NB4 (cell line): ENCODE measurements around the gene IP6K1.
"Not testable (repeated sequence)": the region's sequence is repeated elsewhere in the genome, so short reads cannot be mapped to it uniquely, and the experiment has no call there.

Experiments
- DNase-seq: peaks from one replicate; pipeline ENCODE4 v3.0.0; 2010; ENCODE audit warnings: low read depth
- H3K4me3 ChIP-seq: one replicate; pipeline ENCODE4 v1.5.1; 2011; ENCODE audit warnings: mild to moderate bottlenecking, low read depth, low read length, moderate library complexity
- MAX ChIP-seq: IDR thresholded peaks from 2 replicates; pipeline ENCODE4 v1.6.1; 2011; ENCODE audit warnings: low read depth, low read length
- MYC ChIP-seq: IDR thresholded peaks from 2 replicates; pipeline ENCODE4 v1.6.1; 2011; ENCODE audit warnings: low read depth, low read length
- POLR2A ChIP-seq: IDR thresholded peaks from 2 replicates; pipeline ENCODE4 v1.6.1; 2011; ENCODE audit warnings: mild to moderate bottlenecking; ENCODE audit not compliant: insufficient read length; ENCODE audit errors: extremely low read depth
- TF ChIP-seq, protein P1 (sequence below): IDR thresholded peaks from one replicate; pipeline ENCODE4 v1.5.1; 2012; ENCODE audit warnings: low read depth, low read length

The IP6K1 gene

DNA sequence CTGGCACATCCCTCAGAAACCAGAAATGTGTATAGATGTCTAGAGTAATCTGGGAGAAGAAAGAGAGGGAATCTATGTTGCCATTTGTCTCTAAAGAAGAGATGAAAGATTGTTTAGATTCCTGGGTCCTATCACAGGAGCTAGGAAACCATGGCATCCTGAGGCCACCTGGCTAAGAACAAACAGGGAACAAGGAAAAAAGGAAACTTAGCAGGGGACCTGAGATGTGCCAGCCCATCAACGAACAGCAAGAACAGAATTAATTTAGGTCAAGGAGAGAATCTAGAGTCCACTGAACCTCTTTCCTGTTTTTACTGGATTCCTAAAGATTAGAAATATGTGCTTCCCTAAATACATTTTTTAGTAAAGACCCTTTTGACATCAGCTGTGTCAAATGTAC is 30.3 kb downstream of the IP6K1 start:
- no peak overlapping the region for H3K4me3 ChIP-seq
- TF ChIP-seq, protein P1, sequence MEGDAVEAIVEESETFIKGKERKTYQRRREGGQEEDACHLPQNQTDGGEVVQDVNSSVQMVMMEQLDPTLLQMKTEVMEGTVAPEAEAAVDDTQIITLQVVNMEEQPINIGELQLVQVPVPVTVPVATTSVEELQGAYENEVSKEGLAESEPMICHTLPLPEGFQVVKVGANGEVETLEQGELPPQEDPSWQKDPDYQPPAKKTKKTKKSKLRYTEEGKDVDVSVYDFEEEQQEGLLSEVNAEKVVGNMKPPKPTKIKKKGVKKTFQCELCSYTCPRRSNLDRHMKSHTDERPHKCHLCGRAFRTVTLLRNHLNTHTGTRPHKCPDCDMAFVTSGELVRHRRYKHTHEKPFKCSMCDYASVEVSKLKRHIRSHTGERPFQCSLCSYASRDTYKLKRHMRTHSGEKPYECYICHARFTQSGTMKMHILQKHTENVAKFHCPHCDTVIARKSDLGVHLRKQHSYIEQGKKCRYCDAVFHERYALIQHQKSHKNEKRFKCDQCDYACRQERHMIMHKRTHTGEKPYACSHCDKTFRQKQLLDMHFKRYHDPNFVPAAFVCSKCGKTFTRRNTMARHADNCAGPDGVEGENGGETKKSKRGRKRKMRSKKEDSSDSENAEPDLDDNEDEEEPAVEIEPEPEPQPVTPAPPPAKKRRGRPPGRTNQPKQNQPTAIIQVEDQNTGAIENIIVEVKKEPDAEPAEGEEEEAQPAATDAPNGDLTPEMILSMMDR = no peak
- TF ChIP-seq POLR2A (no peak), MYC (no peak), MAX (no peak)
- no peak for DNase-seq

DNA sequence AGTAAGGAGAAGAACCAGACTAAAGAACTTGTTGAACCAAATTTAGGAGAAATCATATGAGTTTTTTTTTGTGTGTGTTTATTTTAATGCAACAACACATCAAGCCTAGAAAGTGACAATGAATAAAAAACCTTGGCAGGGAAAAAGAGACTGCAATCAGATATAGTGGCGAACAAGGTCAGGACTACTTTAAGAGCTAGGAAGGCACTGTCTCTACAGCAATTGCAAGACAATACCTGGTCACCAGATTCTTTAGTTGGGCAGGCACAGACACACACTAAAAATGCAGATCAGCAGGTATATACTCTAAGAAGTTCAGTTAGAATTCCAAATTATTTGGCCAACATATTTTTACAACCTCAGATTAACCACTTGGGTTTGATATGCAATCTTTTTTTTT is 31.8 kb downstream of the IP6K1 start:
- no peak for DNase-seq
- no peak overlapping the region for H3K4me3 ChIP-seq
- TF ChIP-seq, protein P1 = no peak
- TF ChIP-seq MYC = no peak
- TF ChIP-seq POLR2A = no peak
- TF ChIP-seq MAX = no peak

DNA sequence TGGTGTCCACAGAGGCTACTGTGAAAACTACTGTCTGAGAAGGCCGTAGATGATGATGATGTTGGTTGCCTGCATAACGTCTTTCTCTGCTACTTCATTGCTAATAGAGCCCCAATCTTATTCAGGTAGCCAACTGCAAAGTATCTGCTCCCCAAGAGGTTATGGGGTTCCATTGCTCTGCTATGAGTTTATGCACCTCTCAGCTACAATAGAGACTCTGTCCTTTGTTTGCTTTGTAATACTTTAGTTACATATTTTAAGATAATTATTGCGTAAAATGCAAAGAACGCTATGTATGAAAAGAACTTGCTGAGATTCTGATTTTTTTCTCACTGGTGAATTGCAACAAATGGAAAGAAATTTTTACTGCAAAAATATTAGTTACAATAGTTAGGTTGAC is 34.8 kb downstream of the IP6K1 start:
- DNase-seq = no peak
- TF ChIP-seq MAX = no peak
- no peak for TF ChIP-seq MYC
- TF ChIP-seq, protein P1 = no peak
- no peak for TF ChIP-seq POLR2A
- H3K4me3 ChIP-seq = no peak overlapping the region

- TF ChIP-seq MAX = no peak
- no peak for TF ChIP-seq MYC
- TF ChIP-seq POLR2A = no peak
- TF ChIP-seq, protein P1 = no peak
- DNase-seq = no peak
- no peak overlapping the region for H3K4me3 ChIP-seq
Observed at GRCh38 chr3:49750056-49750455, 36.3 kb downstream of the IP6K1 start.

- not testable (repeated sequence) for DNase-seq, H3K4me3 ChIP-seq
Observed at GRCh38 chr3:49748874-49749273, 37.5 kb downstream of the IP6K1 start.

DNA sequence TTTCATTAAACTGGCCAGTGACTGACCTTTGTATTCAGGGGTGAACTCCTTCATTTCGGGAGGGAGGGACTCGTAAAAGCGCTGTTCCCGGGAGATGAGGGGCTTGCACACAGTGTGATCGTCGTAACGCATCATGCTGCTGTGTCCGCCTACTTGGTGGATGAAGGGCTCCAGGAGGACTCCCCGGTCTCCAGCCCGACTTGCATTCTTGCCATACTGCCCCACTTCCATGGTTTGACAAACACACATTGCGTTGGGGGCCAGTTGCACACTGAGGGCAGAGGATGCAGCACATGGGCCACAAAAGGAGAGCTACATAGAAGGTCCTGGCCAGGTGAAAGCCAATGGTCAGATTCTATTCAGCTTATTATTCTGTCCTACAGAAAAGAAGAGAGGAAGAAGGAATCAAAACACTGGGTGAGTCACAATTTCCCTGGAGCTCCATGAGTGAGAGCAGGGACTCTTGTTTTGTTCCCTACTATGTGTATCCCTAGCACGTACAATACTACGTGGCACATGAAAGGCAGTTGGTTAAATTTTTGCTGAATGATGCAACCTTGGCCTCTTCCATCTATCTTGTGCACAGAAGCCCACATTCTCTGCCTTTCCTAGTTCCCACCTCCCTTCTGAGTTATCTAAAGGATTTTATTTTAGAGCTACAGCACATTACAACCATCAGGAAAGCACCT is 38.4 kb downstream of the IP6K1 start:
- no peak for DNase-seq
- no peak overlapping the region for H3K4me3 ChIP-seq
- TF ChIP-seq, protein P1 = no peak
- TF ChIP-seq POLR2A (no peak), MYC (no peak), MAX (no peak)
